Spleen (tissue), 11 donors: ENCODE results near the gene CAMTA1. TPM values are rescaled to one million over a fixed set of nuclear protein-coding genes. Genes with fewer than 3 reads are reported as not detected.

Source experiments
- DNase-seq: peaks from one replicate; pipeline ENCODE4 v3.0.0-alpha.2; 2020
- H3K27ac ChIP-seq, 8 donors: fragments of 200-600 bp; sonication (generic) in 7 of 8; 1 replicate in 4 of 8; 2 replicates in 4 of 8; pipeline versions ENCODE4 v1.5.0 to v1.8.0; 2016 to 2021; ENCODE audit warnings: inconsistent platforms in 4 of 8, mild to moderate bottlenecking in 4 of 8, moderate library complexity in 1 of 8
- H3K27me3 ChIP-seq, 7 donors: fragments of 200-600 bp; sonication (generic) in 6 of 7; replicated peaks in 1 of 7; 1 replicate in 4 of 7; 2 replicates in 3 of 7; pipeline versions ENCODE4 v1.5.0 to v1.8.0; 2016 to 2021; ENCODE audit warnings: inconsistent platforms in 3 of 7, mild to moderate bottlenecking in 1 of 7
- H3K36me3 ChIP-seq, 6 donors: fragments of 200-600 bp; sonication (generic) in 5 of 6; 1 replicate in 4 of 6; 2 replicates in 2 of 6; pipeline versions ENCODE4 v1.5.0 to v1.8.0; 2016 to 2021; ENCODE audit warnings: inconsistent platforms in 2 of 6
- H3K4me1 ChIP-seq, 6 donors: fragments of 200-600 bp; sonication (generic) in 5 of 6; 1 replicate in 3 of 6; 2 replicates in 3 of 6; pipeline versions ENCODE4 v1.5.0 to v1.8.0; 2016 to 2021; ENCODE audit warnings: inconsistent platforms in 3 of 6
- H3K4me3 ChIP-seq, 8 donors: fragments of 200-600 bp; sonication (generic) in 7 of 8; 1 replicate in 4 of 8; 2 replicates in 4 of 8; pipeline versions ENCODE4 v1.5.0 to v1.8.0; 2016 to 2021; ENCODE audit warnings: inconsistent platforms in 4 of 8, mild to moderate bottlenecking in 4 of 8, moderate library complexity in 2 of 8
- H3K9me3 ChIP-seq, 8 donors: fragments of 200-600 bp; sonication (generic) in 7 of 8; 1 replicate in 4 of 8; 2 replicates in 4 of 8; pipeline versions ENCODE4 v1.5.0 to v1.8.0; 2016 to 2021; ENCODE audit warnings: inconsistent platforms in 4 of 8
- CTCF ChIP-seq, 11 experiments: fragments of 200-600 bp in 7 of 11; fragments of 450-650 bp in 4 of 11; sonication (generic) in 4 of 11; IDR thresholded peaks in 8 of 11; conservative IDR thresholded peaks in 3 of 11; 1 replicate in 7 of 11; 2 replicates in 4 of 11; pipeline versions ENCODE4 v1.4.0 to v1.8.0; 2016 to 2021; ENCODE audit warnings: antibody characterized with exemption in 11 of 11, inconsistent platforms in 4 of 11, mild to moderate bottlenecking in 1 of 11
- POLR2A ChIP-seq, 3 donors: fragments of 450-650 bp; IDR thresholded peaks; one replicate each; pipeline ENCODE4 v1.5.1; 2017; ENCODE audit warnings: antibody characterized with exemption in 3 of 3, mild to moderate bottlenecking in 1 of 3
- POLR2AphosphoS5 ChIP-seq, 3 donors: sonication (generic); formaldehyde crosslinking; IDR thresholded peaks; one replicate each; pipeline ENCODE4 v1.5.1; 2017; ENCODE audit warnings: antibody characterized with exemption in 3 of 3
- WGBS, 5 donors: extraction: QIAGEN DNeasy Blood & Tissue Kit in 3 of 5; methylation state at CpG; one replicate each; pipeline versions ENCODE4 v1.1.5 to v1.1.7; 2013 to 2018; 5-methylcytosine and 5-hydroxymethylcytosine counted together
- intact Hi-C: fragments of 100-400 bp; cut with DNase I; formaldehyde crosslinking; loops from one replicate; pipeline ENCODE4 v1.15.0; 2023; ENCODE audit warnings: low total_unique reads
- polyA plus RNA-seq, 3 donors: library from polyadenylated mRNA; stranded (reverse); fragments of 200-250 nt; gene quantifications; one replicate each; pipeline ENCODE4 v1.2.1, GENCODE V29; 2013
- total RNA-seq, 7 donors: library from RNA; depleted of rRNA in 3 of 7; stranded (reverse); fragments of >200 nt in 3 of 7; fragmentation: NEBNext Ultra II Directional in 4 of 7; extraction: Animal tissue kit (Norgen Biotek cat#: 25700) in 4 of 7; gene quantifications; one replicate each; pipeline versions ENCODE4 v1.1.0 to v1.2.1, GENCODE V29; 2016 to 2021
- donor health status: healthy with polysubstance abuse.
- donor health status: DM: no; HTN: no; CAD: no; lungs with moderate emphysema.
- donor health status: DM: no; HTN: no; CAD: no.
- donor health status: Bipolar disorder and iron deficiency.
- donor health status: healthy.
- donor health status: DM: no; HTN: no; CAD: no.
- donor health status: DM: yes; HTN: yes; CAD: no.

The CAMTA1 gene
- total and polyA plus RNA-seq, 10 donors = 53.0 to 106 (median 77.3) TPM

- TF ChIP-seq POLR2A (IDR thresholded peaks at IDR 0.05) (no peak), POLR2AphosphoS5 (IDR thresholded peaks at IDR 0.05) (peak in 2 of 3 donors; percentile 41 to 53), CTCF (IDR thresholded peaks at IDR 0.05 in 8 of 11, conservative IDR thresholded peaks at IDR 0.05 in 3 of 11) (peak in 3 of 11 experiments; percentile 9 to 20 (median 12))
- Histone ChIP-seq H3K4me3 (peak overlapping the region; percentile 70 to 95 (median 76)), H3K27ac (peak overlapping the region; percentile 22 to 99 (median 86)), H3K4me1 (peaks cover 16 to 73% (median 41%) of the 10 kb centered on the region in 6 donors), H3K9me3 (no peaks in the 10 kb centered on the region), H3K27me3 (no peaks in the 10 kb centered on the region), H3K36me3 (peaks cover 0 to 5% (median 0%) of the 10 kb centered on the region in 6 donors)
- intact Hi-C loops = no loop called here
- 1 to 2% (median 1%) methylated on average over 11 to 78 of the region's 78 CpGs for WGBS, 5 donors
- peak; percentile 91 for DNase-seq
These were observed 663 bp downstream of the CAMTA1 start for GRCh38 chr1:6785728-6786505.

GRCh38 chr1:6788946-6789345, 3.7 kb downstream of the CAMTA1 start:
- Histone ChIP-seq H3K4me3 (no peak overlapping the region), H3K27ac (peak overlapping the region in 3 of 8 donors; percentile 9 to 19 (median 18)), H3K4me1 (peaks cover 12 to 82% (median 34%) of the 10 kb centered on the region in 6 donors), H3K9me3 (no peaks in the 10 kb centered on the region), H3K27me3 (no peaks in the 10 kb centered on the region), H3K36me3 (peaks cover 0 to 14% (median 3%) of the 10 kb centered on the region in 6 donors)
- WGBS, 5 donors = 43 to 60% (median 46%) methylated on average over 2 of the region's 2 CpGs
- intact Hi-C loops = no loop called here
- no peak for TF ChIP-seq CTCF (IDR thresholded peaks at IDR 0.05 in 8 of 11, conservative IDR thresholded peaks at IDR 0.05 in 3 of 11)
- no peak for TF ChIP-seq POLR2AphosphoS5 (IDR thresholded peaks at IDR 0.05)
- TF ChIP-seq POLR2A (IDR thresholded peaks at IDR 0.05) = no peak
- DNase-seq = no peak

GRCh38 chr1:6790146-6790545, 4.9 kb downstream of the CAMTA1 start:
- no peak for DNase-seq
- Histone ChIP-seq H3K36me3 (peaks cover 0 to 15% (median 3%) of the 10 kb centered on the region in 6 donors), H3K4me1 (peaks cover 15 to 91% (median 40%) of the 10 kb centered on the region in 6 donors), H3K27me3 (no peaks in the 10 kb centered on the region), H3K9me3 (no peaks in the 10 kb centered on the region), H3K4me3 (no peak overlapping the region), H3K27ac (no peak overlapping the region)
- TF ChIP-seq POLR2AphosphoS5 (IDR thresholded peaks at IDR 0.05) (no peak), CTCF (IDR thresholded peaks at IDR 0.05 in 8 of 11, conservative IDR thresholded peaks at IDR 0.05 in 3 of 11) (no peak), POLR2A (IDR thresholded peaks at IDR 0.05) (no peak)
- intact Hi-C loops = no loop called here
- WGBS, 5 donors = 91 to 97% (median 93%) methylated on average over 2 of the region's 2 CpGs

GRCh38 chr1:6794164-6794563, 8.9 kb downstream of the CAMTA1 start:
- DNase-seq = no peak
- no peak overlapping the region for H3K4me3 ChIP-seq
- no peak for TF ChIP-seq POLR2AphosphoS5 (IDR thresholded peaks at IDR 0.05)
- TF ChIP-seq POLR2A (IDR thresholded peaks at IDR 0.05) = no peak
- TF ChIP-seq CTCF (IDR thresholded peaks at IDR 0.05 in 8 of 11, conservative IDR thresholded peaks at IDR 0.05 in 3 of 11) = peak in 6 of 11 experiments; percentile 16 to 43 (median 36)
- no peaks in the 10 kb centered on the region for H3K9me3 ChIP-seq
- H3K36me3 ChIP-seq = peaks cover 0 to 26% (median 3%) of the 10 kb centered on the region in 6 donors
- no peaks in the 10 kb centered on the region for H3K27me3 ChIP-seq
- WGBS, 5 donors = 69 to 81% (median 76%) methylated on average over 2 of the region's 2 CpGs
- H3K4me1 ChIP-seq = peaks cover 12 to 84% (median 33%) of the 10 kb centered on the region in 6 donors
- H3K27ac ChIP-seq = no peak overlapping the region
- intact Hi-C loops = no loop called here
